ENCODE results near the gene F2RL2. TPM values are rescaled to one million over a fixed set of nuclear protein-coding genes. Genes with fewer than 3 reads are reported as not detected.

Gene F2RL2
- total and polyA plus RNA-seq, 2 donors (not counting 1 experiment from before 2014, with no cell fraction given): 82.6 to 91.6 TPM

- Histone ChIP-seq H2AFZ (ENCODE audit: low read length) (no peak overlapping the region), H3K4me1 (ENCODE audit: control insufficient read depth, extremely low read depth, insufficient read depth, low read length) (no peaks in the 10 kb centered on the region), H3K9me3 (ENCODE audit: control insufficient read depth, insufficient read depth, low read depth, low read length) (no peaks in the 10 kb centered on the region), H3K79me2 (ENCODE audit: control insufficient read depth, insufficient read depth, low read length) (no peaks in the 10 kb centered on the region), H3K9ac (ENCODE audit: insufficient read depth, low read length) (no peak overlapping the region), H3K4me2 (ENCODE audit: extremely low read depth, insufficient read depth, low read length) (no peak overlapping the region), H3K27ac (ENCODE audit: insufficient read depth, low read length) (no peak overlapping the region), H3K36me3 (ENCODE audit: control insufficient read depth, insufficient read depth, low read length) (no peaks in the 10 kb centered on the region), H4K20me1 (ENCODE audit: control insufficient read depth, extremely low read depth, insufficient read depth, low read length) (no peaks in the 10 kb centered on the region), H3K27me3 (ENCODE audit: control insufficient read depth, insufficient read depth, low read length) (peaks cover 5% of the 10 kb centered on the region), H3K4me3 (replicated peaks in 1 of 4; ENCODE audit: control extremely low read depth in 1 of 4, insufficient read depth in 1 of 4, low read depth in 3 of 4, low read length in 4 of 4) (no peak overlapping the region)
- DNase-seq (ENCODE audit: low read depth in 2 of 2): no peak
- no peak for TF ChIP-seq EZH2 (IDR thresholded peaks at IDR 0.05; ENCODE audit: low read length, missing control alignments)
- no peak for TF ChIP-seq CTCF (conservative IDR thresholded peaks at IDR 0.05 in 1 of 2, IDR thresholded peaks at IDR 0.05 in 1 of 2; ENCODE audit: low read depth in 1 of 2, low read length in 2 of 2)
These were observed 53.0 kb downstream of the F2RL2 start for GRCh38 chr5:76570153-76570552.

Other genes with a start within 250 kb of the F2RL2 start
- gene IQGAP2, start 220.1 kb downstream of the F2RL2 start, total RNA-seq: 7.9 and 8.5 TPM in 2 replicates
- gene IQGAP2, start 220.1 kb downstream of the F2RL2 start, polyA plus RNA-seq: 5.1 and 7.0 TPM in 2 replicates
- gene F2R, start 92.7 kb upstream of the F2RL2 start, total RNA-seq: 164 and 265 TPM in 2 replicates
- 700 and 797 TPM in 2 replicates for gene F2R, start 92.7 kb upstream of the F2RL2 start, polyA plus RNA-seq
- 20.8 and 25.1 TPM in 2 replicates for gene F2RL1, start 195.6 kb upstream of the F2RL2 start, total RNA-seq
- gene F2RL1, start 195.6 kb upstream of the F2RL2 start, polyA plus RNA-seq: 12.4 and 24.9 TPM in 2 replicates
- not detected in 2 replicates for gene S100Z, start 226.6 kb upstream of the F2RL2 start, total RNA-seq
- not detected in 2 replicates for gene S100Z, start 226.6 kb upstream of the F2RL2 start, polyA plus RNA-seq

All from fibroblast of lung (primary cell).